Activated T-helper 9 cell treated with anti-CD3 and anti-CD28 coated beads, Interleukin-2, amount 50 U/mL, for 16 hours (primary cell): Measurements from ENCODE around the gene NPC1L1.
"Not testable (repeated sequence)": the region's sequence is repeated elsewhere in the genome, so short reads cannot be mapped to it uniquely, and the experiment has no call there.

Experiments
- DNase-seq: peaks from one replicate; pipeline ENCODE4 v3.0.0-alpha.2; 2020; ENCODE audit warnings: low read depth

NPC1L1 gene

DNA sequence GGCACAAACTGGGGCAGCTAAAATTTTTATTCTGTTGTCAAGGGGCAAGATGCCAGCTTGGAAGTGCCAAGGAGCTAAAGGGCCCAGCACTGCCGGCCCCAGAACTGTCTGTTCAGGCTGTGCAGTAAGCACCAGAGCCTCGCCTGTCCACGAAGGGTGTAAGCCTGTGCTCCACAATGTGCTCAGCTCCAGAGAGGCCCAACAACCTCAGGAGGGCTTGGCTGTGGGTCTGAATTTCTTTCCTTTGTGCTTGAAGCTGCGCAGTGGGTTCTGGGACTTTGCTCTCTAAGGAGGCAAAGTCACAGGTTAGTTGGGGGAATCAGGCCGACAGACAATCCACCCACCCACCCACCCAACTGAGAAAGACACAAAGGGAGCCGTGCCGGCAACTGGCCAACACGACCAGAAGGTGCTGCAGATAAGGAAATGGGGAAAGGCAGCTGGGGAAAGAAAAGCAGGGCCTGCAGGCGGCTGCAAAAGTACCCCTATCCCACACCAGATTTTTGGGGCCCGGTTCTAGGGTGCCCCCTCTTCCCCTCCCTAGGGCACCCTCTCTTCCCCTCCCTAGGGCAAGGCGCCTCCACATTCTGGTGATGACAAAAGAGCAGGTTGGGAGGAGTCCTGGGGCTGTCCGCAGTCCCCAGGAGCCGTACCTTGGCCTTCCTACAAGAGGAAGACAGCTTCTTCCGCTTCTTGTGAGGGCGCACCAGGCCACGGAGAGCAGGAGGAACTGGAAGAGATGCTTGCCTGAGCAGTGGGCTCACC, 24.8 kb upstream of the NPC1L1 start:
- no peak for DNase-seq

GRCh38 chr7:44565097-44565794, 24.1 kb upstream of the NPC1L1 start:
- peak; percentile 43 for DNase-seq

DNA sequence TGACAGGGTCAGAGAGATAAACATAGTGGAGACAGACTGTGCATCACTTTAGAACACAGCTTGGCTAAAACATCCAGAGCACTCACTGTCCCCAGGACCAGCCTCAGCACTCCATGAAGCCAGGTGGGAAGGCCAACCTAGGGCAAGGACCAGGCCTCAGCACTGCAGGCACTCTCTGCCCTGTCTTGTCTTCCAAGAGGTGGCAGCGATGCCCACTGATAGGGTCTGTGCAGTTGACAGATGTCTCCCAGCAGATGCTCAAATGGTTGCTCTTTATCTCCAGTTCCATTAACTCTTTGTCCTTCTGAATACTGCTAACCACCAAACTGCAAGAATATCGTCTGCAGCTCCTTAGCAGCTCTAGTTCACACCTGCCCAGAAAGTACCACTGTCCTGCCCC, 23.5 kb upstream of the NPC1L1 start:
- no peak for DNase-seq

GRCh38 chr7:44563171-44563679, 22.1 kb upstream of the NPC1L1 start:
- no peak for DNase-seq

DNA sequence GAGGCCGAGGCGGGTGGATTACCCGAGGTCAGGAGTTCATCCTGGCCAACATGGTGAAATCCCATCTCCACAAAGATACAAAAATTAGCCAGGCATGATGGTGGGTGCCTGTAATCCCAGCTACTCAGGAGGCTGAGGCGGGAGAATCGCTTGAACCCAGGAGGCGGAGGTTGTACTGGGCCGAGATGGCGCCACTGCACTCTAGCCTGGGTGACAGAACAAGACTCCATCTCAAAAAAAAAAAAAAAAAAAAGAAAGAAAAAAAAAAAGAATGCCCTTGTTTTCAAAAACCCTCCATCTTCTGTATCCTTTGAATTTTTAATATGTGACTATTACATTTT, 21.5 kb upstream of the NPC1L1 start:
- DNase-seq = not testable (repeated sequence)

- no peak for DNase-seq
These were observed 21.0 kb upstream of the NPC1L1 start for GRCh38 chr7:44561962-44562621.

GRCh38 chr7:44561481-44561880, 20.4 kb upstream of the NPC1L1 start:
- no peak for DNase-seq

DNA sequence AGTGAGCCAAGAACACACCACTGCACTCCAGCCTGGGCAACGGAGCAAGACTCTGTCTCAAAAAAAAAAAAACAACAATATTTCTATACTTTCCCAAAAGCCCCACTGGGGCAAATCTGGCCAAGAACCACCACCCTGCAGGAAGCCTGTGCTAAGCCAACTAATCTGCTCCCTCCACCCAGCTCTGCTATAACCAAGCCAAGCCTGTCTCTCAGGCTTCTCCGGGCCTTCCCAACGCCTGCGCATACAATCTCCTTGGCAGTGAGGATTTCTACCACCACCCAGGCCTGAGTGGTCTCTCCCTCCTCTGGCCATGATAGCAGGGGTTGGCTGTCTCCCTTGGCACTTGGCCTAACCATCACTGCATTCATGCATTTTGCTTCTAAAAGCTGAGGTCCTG, 18.4 kb upstream of the NPC1L1 start:
- no peak for DNase-seq

- no peak for DNase-seq
These were observed 16.4 kb upstream of the NPC1L1 start for GRCh38 chr7:44557485-44557884.

DNA sequence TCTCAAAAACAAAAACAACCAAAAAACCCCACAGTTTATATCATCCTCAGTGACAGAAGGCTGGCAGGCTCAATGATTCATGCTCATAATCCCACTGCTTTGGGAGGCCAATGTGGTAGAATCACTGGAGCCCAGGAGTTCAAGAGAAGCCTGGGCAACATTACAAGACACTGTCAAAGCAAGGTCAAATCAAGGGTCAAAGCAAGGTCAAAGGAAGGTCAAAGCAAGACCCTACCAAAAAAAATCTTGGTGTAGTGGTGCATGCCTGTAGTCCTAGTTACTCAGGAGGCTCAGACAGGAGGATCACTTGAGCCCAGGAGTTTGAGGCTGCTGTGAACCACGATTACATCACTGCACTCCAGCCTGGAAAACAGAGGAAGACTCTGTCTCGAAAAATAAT, 14.2 kb upstream of the NPC1L1 start:
- DNase-seq = no peak

DNA sequence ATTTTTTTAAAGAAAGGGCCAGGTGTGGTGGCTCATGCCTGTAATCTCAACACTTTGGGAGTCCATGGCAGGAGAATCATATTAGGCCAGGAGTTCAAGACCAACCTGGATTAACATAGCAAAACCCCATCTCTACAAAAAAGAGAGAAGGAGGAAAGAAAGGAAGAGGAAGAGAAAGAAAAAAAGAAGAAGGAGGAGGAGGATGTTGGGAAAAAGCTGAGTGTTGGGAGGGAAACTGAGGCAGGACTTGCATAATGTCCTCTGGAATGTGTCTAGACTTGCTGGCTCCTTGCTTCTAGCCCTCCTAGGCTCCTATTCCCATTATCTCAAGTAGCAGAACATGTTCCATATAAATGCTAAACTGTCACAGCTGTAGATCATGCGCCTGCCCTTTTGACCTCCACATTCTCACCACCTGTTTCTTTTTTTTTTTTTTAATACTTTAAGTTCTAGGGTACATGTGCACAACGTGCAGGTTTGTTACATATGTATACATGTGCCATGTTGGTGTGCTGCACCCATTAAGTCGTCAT, 11.4 kb upstream of the NPC1L1 start:
- not testable (repeated sequence) for DNase-seq

DNA sequence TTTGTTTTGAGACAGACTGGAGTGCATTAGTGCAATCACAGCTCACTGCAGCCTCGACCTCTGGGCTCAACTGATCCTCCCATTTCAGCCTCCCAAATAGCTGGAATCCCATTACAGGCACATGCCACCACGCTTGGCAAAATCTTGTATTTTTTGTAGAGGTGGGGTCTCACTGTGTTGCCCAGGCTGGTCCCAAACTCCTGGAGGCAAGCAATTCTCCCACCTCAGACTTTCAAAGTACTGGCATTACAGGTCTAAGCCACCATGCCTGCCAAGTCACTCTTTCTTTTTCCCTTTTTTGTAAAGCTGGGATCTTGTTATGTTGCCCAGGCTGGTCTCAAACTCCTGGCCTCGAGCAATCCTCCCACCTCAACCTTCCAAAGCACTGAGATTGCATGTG, 8.3 kb upstream of the NPC1L1 start:
- DNase-seq = no peak

- DNase-seq = no peak
These were observed 7.8 kb upstream of the NPC1L1 start for GRCh38 chr7:44548893-44549292.

- DNase-seq = no peak
These were observed 6.6 kb upstream of the NPC1L1 start for GRCh38 chr7:44547536-44548231.

GRCh38 chr7:44541876-44542610, 913 bp upstream of the NPC1L1 start:
- no peak for DNase-seq

DNA sequence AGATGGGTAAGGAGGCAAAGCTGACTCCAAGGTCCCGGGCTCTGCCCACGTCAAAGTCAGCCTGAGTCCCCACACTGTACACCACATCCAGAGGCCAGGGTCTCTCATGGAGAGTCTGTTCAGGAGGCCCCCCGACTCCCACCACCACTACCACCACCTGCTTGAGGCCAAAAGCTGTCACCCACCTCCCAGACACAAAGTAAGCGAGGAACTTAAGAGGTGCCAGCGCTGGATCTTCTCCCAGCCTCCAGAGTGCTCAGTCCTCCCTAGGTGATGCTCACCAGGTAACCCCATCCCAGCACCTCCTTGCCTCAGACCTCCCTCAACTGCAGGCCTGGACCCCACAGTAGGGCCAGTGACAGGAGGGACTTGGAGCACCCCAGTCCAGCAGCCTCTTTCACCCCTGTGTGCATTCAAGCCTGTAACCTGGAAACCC, 520 bp downstream of the NPC1L1 start:
- DNase-seq = no peak

DNA sequence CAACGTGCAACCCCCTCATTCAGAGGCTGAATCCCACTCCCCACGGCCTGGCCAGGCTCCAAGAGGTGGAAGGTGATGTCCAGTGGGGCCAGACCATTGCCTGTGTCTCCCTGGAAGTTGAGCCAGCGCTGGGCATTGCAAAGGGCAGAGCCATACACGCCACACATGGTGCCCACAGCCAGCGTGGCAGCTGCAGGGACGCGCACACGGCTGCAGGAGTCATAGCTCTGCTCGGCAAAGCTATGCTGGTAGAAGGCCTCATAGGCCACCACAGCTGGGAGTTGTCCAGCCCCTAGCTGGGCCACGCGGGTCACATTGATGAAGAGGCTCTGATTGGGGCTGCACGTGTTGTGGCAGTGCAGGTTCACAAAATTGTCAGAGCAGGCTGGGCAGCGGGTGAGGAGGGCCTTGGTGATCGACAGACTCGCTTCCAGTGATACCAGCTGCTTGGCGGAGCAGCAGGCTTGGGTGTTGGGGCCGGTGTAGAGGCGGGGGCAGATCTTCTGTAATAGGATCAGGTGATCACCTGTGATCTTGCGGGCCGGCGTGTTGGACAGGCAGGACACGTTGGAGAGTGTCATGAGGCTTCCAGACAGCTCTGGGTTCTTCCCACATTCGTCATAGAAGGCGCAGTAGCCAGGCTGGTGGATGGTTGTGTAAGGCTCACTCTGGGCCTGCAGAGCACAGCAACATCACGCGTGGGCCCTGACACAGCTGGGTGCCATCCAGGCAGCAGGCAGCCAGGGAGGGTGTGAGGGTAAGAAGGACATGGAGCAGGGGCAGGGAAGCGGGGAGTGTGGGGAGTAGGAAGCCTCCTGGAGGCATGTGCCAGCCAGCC, 1.2 kb downstream of the NPC1L1 start:
- DNase-seq = no peak

- no peak for DNase-seq
These were observed 2.1 kb downstream of the NPC1L1 start for GRCh38 chr7:44538798-44539668.

GRCh38 chr7:44538093-44538797, 2.9 kb downstream of the NPC1L1 start:
- no peak for DNase-seq
